ENCODE results near the gene SMC5.

GRCh38 chr9:70263421-70263820 is 4.6 kb downstream of the SMC5 start:
- TF ChIP-seq, protein P1, sequence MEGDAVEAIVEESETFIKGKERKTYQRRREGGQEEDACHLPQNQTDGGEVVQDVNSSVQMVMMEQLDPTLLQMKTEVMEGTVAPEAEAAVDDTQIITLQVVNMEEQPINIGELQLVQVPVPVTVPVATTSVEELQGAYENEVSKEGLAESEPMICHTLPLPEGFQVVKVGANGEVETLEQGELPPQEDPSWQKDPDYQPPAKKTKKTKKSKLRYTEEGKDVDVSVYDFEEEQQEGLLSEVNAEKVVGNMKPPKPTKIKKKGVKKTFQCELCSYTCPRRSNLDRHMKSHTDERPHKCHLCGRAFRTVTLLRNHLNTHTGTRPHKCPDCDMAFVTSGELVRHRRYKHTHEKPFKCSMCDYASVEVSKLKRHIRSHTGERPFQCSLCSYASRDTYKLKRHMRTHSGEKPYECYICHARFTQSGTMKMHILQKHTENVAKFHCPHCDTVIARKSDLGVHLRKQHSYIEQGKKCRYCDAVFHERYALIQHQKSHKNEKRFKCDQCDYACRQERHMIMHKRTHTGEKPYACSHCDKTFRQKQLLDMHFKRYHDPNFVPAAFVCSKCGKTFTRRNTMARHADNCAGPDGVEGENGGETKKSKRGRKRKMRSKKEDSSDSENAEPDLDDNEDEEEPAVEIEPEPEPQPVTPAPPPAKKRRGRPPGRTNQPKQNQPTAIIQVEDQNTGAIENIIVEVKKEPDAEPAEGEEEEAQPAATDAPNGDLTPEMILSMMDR (conservative IDR thresholded peaks at IDR 0.05) = no peak
- TF ChIP-seq EZH2 (IDR thresholded peaks at IDR 0.05; ENCODE audit: low read depth) = no peak
